NT2/D1 (cell line): ENCODE results near the gene TANC1.

ENCODE experiments used
- SUZ12 ChIP-seq: IDR thresholded peaks from 2 replicates; pipeline ENCODE4 v1.6.1; 2011; ENCODE audit not compliant: insufficient read length, insufficient read depth; ENCODE audit errors: extremely low read depth
- YY1 ChIP-seq: IDR thresholded peaks from 2 replicates; pipeline ENCODE4 v1.6.1; 2011; ENCODE audit not compliant: insufficient read length, insufficient read depth

- TF ChIP-seq YY1 (no peak), SUZ12 (no peak)
Observed at GRCh38 chr2:159130302-159130701, 161.9 kb downstream of the TANC1 start.
